Glomerular visceral epithelial cell (primary cell): Measurements from ENCODE around the gene NGEF.

ENCODE experiments used
- DNase-seq: peaks from one replicate; pipeline ENCODE4 v3.0.0-alpha.2; 2016; ENCODE audit errors: extremely low spot score

Gene NGEF

DNA sequence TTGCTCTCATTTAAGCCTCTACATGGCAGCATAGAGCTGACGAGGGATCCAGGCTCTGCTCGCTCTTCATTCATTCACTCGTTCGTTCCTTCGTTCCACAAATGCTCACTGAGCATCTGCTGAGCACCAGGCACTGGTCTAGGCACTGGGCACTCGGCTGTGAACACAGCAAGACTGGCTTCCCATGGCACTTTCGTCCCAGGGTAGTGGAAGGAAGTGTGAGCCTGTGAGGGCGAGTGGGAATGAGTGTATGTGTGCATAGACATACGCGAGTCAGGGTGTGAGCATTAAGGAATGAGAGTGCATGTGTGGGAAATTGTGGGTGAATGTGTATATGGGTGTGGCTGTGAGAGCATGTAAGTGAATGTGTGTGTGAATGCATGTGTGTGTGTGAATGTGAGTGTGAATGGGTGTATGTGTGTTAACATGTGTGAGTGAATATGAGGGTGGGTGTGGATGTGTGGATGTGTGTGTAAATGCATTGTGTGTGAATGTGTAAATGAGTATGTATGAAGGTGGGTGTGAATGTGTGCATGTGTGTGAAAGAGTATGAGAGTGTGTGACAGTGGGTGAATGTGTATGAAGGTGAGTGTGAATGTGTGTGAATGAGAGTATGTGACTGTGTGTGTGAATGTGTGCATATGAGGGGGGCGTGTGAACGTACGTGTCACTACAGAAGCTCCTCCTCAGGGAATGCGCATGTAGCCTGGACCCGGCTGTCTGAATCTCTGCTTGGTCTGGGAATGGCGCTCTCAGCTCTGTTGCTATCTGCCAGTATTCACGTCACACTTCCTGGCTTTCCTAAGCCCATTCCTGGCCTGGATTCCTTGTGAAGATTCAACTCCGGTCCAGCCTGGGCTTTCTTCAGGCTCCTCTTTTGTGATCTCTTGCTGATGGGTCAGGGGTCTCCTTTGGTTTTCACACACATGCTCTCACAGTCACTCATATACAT is 114.2 kb downstream of the NGEF start:
- DNase-seq = no peak

DNA sequence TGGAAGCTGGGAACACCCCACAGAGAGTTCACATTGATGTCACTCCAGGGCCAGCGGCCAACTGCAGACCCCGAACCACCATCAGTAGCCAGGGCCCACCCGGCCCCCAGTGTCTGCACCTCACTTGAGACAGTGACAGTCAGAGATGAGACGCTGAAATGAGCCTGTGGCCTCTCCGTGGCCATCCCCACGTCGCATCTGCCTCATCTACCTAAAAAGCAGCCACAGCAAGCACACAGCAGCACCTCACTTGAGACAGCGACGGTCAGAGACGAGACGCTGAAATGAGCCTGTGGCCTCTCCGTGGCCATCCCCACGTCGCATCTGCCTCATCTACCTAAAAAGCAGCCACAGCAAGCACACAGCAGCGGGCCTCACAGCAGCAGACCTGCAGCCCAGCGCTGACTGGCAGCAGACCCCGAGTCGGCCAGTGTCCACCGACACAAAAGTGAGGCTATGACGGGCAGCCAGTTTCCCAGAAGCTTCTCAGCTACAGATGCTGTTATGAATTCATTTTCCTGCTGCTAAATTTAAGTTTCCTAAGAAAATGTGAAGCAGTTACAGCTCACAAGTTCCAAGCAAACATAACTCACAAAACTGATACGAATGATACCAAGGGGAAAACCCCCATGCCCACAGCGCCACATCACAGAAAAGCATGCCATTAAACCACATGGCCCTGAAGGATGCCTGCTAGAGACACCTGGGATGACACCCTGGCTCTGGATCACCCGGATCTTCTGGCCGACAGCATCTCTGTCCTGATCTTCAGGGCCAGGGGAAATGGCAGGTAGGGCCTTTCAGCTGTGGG is 115.3 kb downstream of the NGEF start:
- DNase-seq = no peak

DNA sequence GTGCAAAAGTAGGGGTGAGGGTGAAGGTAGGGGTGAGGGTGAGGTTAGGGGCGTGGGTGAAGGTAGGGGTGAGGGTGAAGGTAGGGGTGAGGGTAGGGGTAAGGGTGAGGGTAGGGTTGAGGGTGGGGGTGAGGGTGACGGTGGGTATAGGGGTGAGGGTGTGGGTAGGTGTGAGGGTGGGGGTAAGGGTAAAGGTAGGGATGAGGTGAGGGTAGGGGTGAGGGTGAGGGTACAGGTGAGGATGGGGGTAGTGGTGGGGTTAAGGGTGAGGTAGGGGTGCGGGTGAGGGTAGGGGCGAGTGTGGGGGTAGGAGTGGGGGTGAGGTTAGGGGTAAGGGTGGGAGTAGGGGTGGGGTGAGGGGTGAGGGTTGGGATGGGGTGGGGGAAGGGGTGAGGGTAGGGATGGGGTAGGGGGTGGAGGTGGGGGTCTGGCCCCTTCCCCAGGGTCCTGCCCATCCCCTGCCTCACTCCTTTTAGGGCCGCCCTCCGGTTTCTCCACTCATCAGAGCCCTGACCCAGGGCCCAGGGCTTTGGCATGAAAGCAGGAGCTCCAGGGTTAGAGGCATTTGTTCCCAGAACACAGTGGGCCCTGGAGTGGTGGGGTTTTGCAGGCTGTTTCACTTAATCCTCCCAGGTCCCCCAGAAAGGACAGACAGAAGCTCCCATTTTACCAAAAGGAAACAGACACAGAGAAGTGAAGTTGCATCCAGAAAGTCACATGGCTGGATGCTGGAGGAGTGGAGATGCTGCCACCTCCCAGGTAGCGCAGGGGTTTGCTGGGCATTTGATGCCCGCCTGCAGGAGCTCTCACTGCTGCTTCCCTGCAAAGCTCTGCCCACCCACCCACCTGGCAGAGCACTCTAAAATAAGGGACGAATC is 116.1 kb downstream of the NGEF start:
- DNase-seq = no peak

DNA sequence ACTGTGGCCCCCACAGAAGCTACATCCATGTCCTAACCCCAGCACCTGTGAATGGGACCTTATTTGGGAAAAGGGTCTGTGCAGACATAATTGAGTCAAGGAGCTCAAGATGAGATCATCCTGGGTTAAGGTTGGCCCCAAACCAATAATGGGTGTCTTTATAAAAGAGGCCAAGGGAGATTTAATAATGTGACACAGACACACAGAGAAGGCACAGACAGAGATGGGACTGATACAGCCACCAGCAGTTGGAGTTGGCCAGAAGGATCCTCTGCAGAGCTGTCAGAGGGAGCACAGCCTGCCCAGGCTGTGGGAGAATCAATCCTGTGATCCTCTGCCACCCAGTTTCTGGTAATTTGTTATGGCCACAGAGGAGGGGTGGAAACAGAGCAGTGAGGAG is 116.9 kb downstream of the NGEF start:
- DNase-seq = no peak

DNA sequence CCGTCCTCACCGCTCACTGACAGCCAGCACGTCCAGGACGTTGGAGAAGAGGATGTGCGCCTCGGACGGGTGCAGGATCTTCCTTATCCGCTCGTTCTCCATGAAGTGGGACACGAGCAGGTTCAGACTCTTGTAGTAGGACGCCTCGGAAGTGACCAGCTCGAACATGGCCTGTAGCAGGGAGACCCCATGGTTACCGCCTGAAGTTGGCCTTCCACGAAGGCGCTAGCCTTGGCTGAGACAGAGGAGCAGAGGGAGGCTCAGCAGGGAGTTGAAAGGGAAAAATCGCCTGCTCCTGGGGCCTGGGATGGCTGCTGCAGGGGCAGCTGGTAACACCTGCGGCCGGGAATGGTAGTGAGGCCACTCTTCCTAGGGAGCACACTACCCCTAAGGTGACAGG is 118.3 kb downstream of the NGEF start:
- no peak for DNase-seq

DNA sequence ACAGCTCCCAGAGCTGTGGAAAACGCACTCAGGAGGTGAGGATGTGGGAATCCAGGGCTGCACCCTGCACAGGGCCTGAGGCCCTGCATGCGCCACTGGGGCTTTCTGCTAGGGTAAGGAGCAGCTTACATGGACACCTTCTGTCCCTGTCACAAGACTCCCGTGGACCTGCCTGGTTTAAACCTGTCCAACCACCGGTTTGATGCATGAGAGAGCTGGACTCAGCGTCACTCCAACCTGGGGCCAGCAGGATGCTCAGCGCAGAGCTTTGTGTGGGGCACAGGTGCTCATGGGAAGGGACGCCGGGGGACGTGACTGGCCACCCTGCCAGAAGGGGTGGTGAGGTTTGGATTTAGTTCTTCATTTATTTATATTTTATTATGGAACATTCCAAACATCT is 118.8 kb downstream of the NGEF start:
- no peak for DNase-seq

DNA sequence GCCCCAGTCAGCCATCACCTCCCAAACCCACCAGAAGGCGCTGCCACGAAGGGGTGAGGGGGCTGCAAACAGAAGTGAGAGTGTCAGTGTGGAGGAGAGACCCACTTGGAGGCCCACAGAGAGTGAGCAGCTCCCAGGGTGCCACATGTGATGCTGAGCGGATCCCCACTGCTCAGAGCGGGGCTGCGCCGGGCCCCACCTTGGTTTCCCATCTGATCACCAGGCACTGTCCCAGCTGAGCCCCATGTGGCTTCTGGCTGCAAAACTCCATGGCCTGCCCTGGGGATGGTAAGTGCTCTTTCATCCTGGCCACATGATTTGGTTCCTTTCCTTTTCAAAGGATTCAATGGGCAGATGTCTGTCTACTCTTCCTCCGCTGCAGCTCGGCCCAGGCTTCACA is 119.2 kb downstream of the NGEF start:
- no peak for DNase-seq

DNA sequence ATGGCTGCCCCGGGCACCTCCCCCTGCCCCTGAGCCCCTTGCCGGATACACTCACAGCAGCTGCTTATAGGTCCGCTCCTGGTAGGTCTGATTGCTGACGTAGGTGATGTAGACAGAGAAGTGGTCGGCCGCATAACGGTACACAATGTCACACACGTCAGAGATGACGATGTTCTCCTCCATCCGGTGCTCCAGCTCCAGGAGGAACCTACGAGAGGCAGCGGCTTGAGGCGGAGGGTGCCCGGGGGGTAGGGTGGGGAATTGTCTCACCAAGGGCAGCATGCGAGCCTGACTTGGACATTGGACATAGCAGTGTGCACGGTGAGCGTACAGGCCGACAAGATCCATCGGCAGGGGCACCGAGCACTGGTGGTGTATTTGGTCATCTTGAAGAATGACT is 120.2 kb downstream of the NGEF start:
- DNase-seq = no peak

DNA sequence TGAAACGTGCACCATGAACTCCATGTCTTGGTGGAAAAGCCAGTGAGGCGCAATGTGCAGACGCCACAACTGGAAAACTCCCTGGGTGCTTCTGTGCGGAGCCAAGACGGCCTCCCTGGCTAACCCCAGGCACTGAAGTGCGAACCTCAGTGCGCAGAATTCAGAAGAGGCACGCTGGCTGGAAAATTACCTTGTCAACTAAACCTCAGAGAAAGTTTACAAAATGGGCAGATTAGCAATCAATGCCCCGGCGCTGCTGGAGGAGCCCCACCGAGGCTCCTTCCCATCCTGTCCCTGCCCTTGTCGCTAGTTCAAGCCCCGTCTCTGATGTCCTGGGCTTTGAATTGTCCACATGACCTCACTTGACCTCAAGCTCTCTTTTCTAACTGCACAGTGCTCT is 120.8 kb downstream of the NGEF start:
- no peak for DNase-seq

DNA sequence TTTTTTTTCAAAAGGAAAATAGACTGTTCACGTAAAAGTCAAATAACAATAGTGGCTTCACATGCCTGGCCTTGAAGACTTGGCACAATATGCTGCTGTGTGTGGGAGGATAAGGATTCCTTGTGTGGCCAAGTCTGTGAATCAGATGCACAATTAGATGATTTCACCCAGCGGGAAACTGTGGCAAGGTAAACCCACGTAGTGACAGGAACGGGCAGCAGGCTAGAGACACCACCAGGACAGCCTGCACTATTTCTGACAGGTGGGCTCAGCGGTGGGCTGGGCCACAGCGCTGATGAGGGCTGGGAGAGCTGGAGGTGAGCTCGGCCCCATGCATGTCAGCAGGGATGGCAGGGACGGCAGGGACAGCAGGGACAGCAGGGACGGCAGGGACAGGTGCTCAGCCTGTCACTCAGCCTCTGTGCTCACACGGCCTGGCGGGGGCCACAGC is 121.4 kb downstream of the NGEF start:
- DNase-seq = peak; percentile 40

DNA sequence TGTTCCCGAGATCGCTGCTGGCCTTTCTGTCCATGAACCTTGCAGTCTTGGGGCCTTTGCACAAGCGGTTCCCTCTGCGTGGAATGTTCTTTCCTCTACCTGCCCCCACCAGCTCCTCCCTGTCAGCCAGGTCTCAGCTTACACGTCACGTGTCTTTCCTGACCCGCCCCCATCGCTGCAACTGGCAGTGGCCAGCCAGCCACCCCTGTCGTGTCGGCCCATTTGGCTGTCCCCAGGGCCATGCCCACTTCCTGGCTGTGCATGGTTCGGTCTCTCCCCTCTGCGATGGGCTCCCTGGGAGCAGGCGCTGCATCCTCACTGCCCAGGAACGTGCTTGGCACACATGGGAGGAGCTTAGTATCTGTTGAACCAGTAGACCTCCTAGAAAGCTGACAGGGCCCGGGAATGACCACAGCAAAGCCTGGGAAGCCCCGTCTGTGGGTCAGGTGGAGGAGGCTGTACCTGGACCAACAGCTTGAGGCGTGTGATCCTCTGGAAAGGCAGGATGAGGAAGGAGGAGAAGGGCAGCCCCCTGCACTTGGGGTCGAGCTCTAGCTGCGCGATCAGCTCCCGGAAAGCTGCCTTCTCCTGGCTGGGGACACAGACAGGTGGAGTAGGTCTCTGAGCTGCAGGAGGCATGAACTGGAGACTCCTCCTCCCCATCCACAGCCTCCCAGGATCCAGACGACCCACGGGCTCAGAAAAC is 122.0 kb downstream of the NGEF start:
- DNase-seq = peak; percentile 75

DNA sequence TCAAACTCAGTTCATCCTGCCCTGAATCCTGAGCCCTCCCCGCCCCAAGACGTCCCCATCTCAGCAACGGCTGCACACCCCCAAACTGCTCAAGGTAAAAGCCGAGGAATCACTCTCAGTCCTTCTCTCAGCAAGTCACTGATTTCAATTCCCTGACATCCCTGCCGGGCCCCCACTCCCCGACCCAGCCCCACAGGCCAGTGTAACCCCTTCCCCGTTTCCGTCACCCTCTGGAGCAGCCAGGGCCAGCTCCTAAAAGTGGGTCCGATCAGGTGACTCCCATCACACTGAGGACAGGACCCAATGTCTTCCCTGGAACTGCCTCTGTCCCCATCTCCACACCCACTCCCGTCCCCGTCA is 122.5 kb downstream of the NGEF start:
- DNase-seq = no peak

DNA sequence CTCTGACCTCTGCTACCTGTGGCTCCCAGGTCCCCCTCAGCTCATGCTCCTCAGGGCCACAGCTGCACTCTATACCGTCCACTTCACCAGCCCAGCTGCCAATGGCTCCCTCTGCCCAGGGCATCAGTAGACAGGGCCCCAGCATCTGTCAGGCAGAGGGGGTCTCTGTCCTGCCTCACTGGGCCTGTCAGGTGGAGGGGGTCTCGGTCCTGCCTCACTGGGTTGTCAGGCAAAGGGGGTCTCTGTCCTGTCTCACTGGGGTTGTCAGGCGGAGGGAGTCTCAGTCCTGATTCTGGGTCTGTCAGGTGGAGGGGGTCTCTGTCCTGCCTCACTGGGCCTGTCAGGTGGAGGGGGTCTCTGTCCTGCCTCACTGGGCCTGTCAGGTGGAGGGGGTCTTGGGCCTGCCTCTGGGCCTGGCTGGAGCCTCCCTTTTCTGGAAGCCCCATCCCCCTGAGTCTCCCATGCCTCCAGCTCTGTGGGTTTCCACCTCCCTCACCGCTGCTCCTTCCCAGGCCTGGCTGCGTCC is 123.1 kb downstream of the NGEF start:
- no peak for DNase-seq

DNA sequence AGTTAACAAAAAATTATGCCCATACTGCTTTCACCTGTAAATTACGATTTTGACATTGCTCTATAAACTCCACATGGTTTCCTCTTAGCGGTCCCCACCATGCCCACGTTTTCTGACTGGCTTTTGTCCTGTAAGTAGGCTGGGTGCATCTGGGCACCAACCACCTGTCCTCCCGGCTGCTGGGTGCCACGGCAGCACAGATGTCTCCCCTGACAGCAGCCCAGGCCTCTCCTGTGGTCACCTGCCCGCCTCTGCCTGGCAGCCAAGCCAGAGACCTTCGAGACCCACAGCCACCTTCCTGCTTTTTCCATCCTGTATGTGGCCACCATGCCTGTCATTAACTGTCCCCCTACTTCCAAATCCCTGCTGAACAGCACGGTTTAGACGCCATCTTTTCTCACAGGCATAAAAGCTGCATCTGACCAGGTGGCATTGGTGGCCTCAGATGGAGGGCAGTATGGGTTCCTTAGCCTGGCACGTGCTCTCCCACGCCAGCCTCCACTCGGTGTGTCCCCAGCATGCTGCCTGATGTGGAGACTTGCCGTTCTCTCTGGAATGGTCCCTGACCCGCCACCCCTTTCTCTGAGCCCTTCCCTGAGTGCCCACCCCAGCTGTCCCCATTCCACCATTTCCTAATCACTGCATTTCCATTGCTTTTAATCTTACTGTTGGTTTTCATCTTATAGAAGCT is 124.1 kb downstream of the NGEF start:
- no peak for DNase-seq

DNA sequence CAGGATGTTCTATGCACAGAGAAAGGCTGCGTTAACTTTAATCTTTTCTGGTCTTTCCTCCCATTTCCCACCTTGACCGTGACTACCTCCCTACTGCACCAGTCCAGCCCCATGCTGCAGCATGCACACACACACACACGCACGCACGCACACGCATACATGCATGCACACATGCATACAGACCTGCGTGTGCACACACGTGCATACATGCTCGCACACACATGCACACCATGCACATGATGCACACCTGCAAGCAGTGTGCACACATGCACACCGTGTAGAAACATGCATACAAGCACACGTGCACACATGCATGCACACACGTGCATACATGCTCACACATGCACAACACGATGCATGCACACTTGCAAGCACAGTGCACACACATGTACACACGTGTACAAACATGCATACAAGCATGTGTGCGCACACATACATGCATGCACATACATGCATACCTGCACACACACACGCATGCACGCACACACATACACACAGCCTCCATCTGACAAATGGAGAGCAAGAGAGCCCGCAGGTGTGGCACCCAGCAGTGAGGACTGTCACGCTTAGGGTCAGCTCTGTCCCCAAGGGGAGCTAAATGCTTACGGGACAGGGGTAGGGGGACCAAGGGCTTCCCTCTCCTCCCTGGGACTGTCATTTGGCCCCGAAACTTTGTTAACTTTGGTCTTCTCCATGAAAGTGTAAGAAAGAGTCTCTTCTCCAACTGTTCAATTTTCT is 124.8 kb downstream of the NGEF start:
- no peak for DNase-seq

DNA sequence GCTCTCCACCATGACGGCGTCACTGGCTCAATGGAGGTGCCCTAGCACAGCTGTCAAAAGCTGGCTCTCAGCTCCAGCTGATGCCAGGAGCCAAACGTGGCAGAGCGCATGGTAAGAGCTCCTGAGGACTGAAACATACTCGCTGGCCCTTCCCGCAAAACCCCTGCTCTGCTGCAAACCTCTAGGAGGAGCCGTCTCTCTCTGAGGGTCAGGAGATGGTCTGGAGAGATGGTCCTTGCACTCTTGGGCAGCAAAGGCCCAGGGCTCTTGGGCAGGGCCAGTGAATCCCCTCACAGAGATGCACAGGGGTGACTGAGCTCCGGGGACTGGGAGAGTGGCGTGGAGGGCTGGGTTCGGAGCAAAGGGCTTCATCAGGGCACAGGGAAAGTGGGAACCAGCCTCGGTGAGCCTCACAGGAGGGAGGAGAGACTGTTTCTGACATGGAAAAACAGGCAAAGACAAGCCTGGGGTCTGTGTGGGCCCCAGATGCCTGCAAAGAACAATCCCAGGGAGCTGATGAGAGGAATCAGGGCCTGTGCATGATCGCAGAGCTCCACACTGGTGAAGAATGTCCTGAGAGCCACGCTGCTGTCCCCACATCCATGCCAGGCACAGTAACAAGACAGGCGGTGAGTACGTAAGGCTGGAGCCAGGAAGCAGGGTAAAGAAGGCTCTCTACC is 125.7 kb downstream of the NGEF start:
- no peak for DNase-seq

DNA sequence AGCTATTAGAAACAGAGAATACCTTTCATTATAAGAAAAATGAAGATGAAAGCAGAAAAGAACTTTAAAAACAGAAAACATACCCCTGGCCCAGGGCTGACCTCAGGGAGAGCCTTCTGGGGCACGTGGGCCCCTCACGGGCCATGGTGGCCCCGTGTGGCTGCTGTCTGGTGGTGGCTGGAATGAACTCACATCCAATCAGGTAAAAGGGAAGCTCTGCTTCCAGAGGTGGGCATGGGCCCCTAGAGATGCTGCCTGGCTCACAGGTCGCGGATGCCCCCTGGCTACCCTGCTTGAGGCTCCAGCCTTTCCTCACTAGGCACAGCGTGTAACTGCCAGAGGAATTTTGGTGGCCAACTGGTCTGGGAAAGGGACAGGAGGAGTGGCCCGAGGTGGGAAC is 126.4 kb downstream of the NGEF start:
- DNase-seq = no peak

DNA sequence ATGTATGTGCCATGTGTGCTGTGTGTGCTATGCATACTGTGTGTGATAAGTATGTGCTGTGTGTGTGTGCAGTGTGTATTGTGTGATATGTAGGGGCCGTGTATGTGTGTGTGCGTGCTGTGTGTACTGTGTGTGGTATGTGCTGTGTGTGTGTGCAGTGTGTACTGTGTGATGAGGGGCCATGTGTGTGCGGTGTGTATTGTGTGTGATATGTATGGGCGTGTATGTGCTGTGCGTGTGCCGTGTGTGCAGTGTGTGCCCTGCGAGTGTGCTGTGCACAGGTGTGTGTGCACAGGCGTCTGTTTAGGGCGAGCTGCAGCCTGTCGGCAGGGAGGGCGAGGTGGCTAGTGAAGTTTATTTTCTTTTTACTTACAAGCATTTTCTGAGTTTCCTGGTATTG is 126.9 kb downstream of the NGEF start:
- DNase-seq = no peak

DNA sequence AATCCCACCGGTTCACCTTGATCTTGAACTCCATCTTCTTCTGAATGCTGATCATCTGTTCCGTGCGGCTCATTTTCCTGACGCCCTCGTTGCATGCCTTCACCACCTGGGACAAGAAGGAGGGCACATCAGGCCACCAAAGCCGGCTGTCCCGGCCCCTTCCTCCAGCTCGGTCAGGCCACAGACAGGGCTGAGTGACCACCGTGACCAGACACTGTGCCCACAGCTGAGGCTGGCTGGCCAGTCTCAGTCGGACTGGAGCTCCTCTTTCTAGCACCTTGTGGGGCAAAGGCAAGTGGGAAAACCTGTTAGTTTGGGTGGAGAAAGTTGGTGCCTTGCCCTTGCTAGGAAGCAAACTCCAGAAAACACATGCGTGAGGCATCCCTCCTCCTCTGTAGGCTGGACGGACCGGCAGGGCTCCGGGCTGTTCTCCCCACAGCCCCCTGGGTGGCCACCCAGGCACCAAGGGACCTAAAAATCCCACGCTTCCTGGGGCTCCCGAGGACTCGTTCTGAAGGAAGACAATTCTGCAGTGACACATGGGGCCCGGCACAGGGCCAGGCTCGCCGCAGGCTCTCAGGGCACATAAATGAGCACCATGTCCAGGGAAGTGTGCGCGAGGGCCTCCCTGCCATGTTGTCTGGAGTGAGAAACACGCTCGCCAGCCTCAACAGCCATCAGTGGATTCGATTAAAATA is 127.6 kb downstream of the NGEF start:
- DNase-seq = no peak
